K562 (cell line): ENCODE results near the gene PLEKHF1. TPM values are rescaled to one million over a fixed set of nuclear protein-coding genes. Genes with fewer than 3 reads are reported as not detected.

Experiments used
- ATAC-seq: fragments of 200-7000 bp; cut with Tn5 transposase; 3 replicates; pipeline ENCODE4 v1.9.1; 2020; ENCODE audit warnings: moderate library complexity
- BruUV-seq: library from RNA; stranded (reverse); fragments of 400-500 nt; replicated peaks from 2 replicates; lab custom pipeline; 2021; lab: Mats Ljungman, UMichigan
- CTCF ChIA-PET: fragments of 300-600 bp; formaldehyde crosslinking; extraction: SDS; loops from one replicate; lab custom pipeline; 2021; ENCODE audit warnings: low intra/inter-chr PET ratio; lab: Yijun Ruan, JAX
- POLR2A ChIA-PET: fragments of 300-600, 350-650 bp; sonication (Branson Sonifier 250); formaldehyde crosslinking; extraction: SDS; loops from one replicate; lab custom pipeline; 2021; ENCODE audit warnings: antibody characterized with exemption, inconsistent platforms; lab: Yijun Ruan, JAX
- DNase-seq, 4 experiments: peaks; one replicate each; pipeline versions ENCODE4 v3.0.0 to v3.0.0-alpha.2; 2011 to 2018; ENCODE audit warnings: low spot score in 3 of 4, mixed read lengths in 3 of 4; ENCODE audit errors: extremely low read depth in 1 of 4
- FAIRE-seq: peaks from 2 replicates; lab custom pipeline; 2011; peaks lifted over from hg19 to GRCh38; lab: Jason Lieb, UNC
- H2AFZ ChIP-seq: 2 replicates; pipeline ENCODE4 v1.6.0; 2011; ENCODE audit warnings: low read depth, low read length, control low read depth, inconsistent platforms
- H3K27ac ChIP-seq: fragments of 200-600 bp; 3 replicates; pipeline ENCODE4 v1.8.0; 2011; ENCODE audit warnings: low read depth, mild to moderate bottlenecking, control low read depth, inconsistent platforms, low read length, moderate library complexity, mixed read lengths; ENCODE audit errors: extremely low read depth
- H3K27me3 ChIP-seq, 2 experiments: fragments of 300-600 bp in 1 of 2; 2 replicates in 1 of 2; 3 replicates in 1 of 2; pipeline versions ENCODE4 v1.6.0 to v1.8.0; 2011; ENCODE audit warnings: inconsistent platforms in 2 of 2, low read length in 2 of 2, mild to moderate bottlenecking in 1 of 2, mixed read lengths in 1 of 2, moderate library complexity in 1 of 2; ENCODE audit not compliant: control insufficient read depth in 2 of 2, insufficient read depth in 2 of 2
- H3K36me3 ChIP-seq: fragments of 300-600 bp; 3 replicates; pipeline ENCODE4 v1.8.0; 2011; ENCODE audit warnings: mild to moderate bottlenecking, low read length, inconsistent platforms; ENCODE audit not compliant: control insufficient read depth, insufficient read depth
- H3K4me1 ChIP-seq, 2 experiments: fragments of 200-600 bp in 1 of 2; replicated peaks in 1 of 2; 2 replicates in 1 of 2; 3 replicates in 1 of 2; pipeline versions ENCODE4 v1.5.1 to v1.8.0; 2011; ENCODE audit warnings: inconsistent platforms in 2 of 2, low read length in 2 of 2, mild to moderate bottlenecking in 1 of 2, mixed read lengths in 1 of 2, moderate library complexity in 1 of 2; ENCODE audit not compliant: control insufficient read depth in 2 of 2, insufficient read depth in 2 of 2
- H3K4me2 ChIP-seq: 2 replicates; pipeline ENCODE4 v1.6.1; 2011; ENCODE audit warnings: low read length, control low read depth, inconsistent platforms, mixed read lengths; ENCODE audit not compliant: insufficient read depth
- H3K4me3 ChIP-seq: fragments of 200-600 bp; sonication (generic), shearing (Covaris generic); 2 replicates; pipeline ENCODE4 v1.5.1; 2016; ENCODE audit warnings: control low read depth, inconsistent platforms
- H3K79me2 ChIP-seq: fragments of 200-600 bp; 3 replicates; pipeline ENCODE4 v1.8.0; 2011; ENCODE audit warnings: low read length, inconsistent platforms; ENCODE audit not compliant: control insufficient read depth, insufficient read depth
- H3K9ac ChIP-seq, 2 experiments: 2 replicates each; pipeline versions ENCODE4 v1.6.0 to v1.6.1; 2011; ENCODE audit warnings: low read depth in 2 of 2, low read length in 2 of 2, control low read depth in 1 of 2, inconsistent platforms in 1 of 2, mild to moderate bottlenecking in 1 of 2, mixed read lengths in 1 of 2; ENCODE audit not compliant: insufficient read depth in 1 of 2
- H3K9me1 ChIP-seq: one replicate; pipeline ENCODE4 v1.6.0; 2011; ENCODE audit warnings: inconsistent platforms, mild to moderate bottlenecking, low read length, moderate library complexity; ENCODE audit not compliant: control insufficient read depth, insufficient read depth
- H3K9me3 ChIP-seq: replicated peaks from 2 replicates; pipeline ENCODE4 v1.5.1; 2011; ENCODE audit warnings: low read depth, low read length, inconsistent platforms; ENCODE audit not compliant: control insufficient read depth, insufficient read depth
- H4K20me1 ChIP-seq: replicated peaks from 2 replicates; pipeline ENCODE4 v1.6.1; 2011; ENCODE audit warnings: low read length, inconsistent platforms, mixed read lengths; ENCODE audit not compliant: control insufficient read depth, insufficient read depth
- MAZ ChIP-seq, 2 experiments: fragments of 450-650 bp in 1 of 2; sonication (generic) in 1 of 2; formaldehyde crosslinking; IDR thresholded peaks in 1 of 2; conservative IDR thresholded peaks in 1 of 2; 2 replicates each; pipeline versions ENCODE4 v1.4.0 to v1.5.0; 2020; ENCODE audit warnings: mild to moderate bottlenecking in 1 of 2, missing genetic modification reagents in 1 of 2
- MYNN ChIP-seq, 2 experiments: sonication (generic); formaldehyde crosslinking in 1 of 2; IDR thresholded peaks; 2 replicates each; pipeline versions ENCODE4 v1.5.0 to v1.6.1; 2016 to 2020; ENCODE audit warnings: antibody characterized with exemption in 1 of 2, missing genetic modification reagents in 1 of 2
- PHTF2 ChIP-seq: fragments of 250-450 bp; sonication (Bioruptor Pico); IDR thresholded peaks from 2 replicates; pipeline ENCODE4 v1.5.0; 2021; ENCODE audit warnings: mild to moderate bottlenecking
- SMARCA5 ChIP-seq: fragments of 450-650 bp; IDR thresholded peaks from 2 replicates; pipeline ENCODE4 v1.6.1; 2016
- SREBF2 ChIP-seq: sonication (generic); formaldehyde crosslinking; IDR thresholded peaks from 2 replicates; pipeline ENCODE4 v1.4.0; 2020; ENCODE audit warnings: mild to moderate bottlenecking, missing genetic modification reagents
- STAT5B ChIP-seq: fragments of 250-450 bp; sonication (Bioruptor Pico); IDR thresholded peaks from 2 replicates; pipeline ENCODE4 v1.8.0; 2021; ENCODE audit warnings: mild to moderate bottlenecking, inconsistent platforms
- WGBS: fragments of 100-300 bp; shearing (Covaris generic); methylation state at CpG from one replicate; pipeline ENCODE4 v1.1.6; 2016; ENCODE audit warnings: low coverage, mixed read lengths; ENCODE audit not compliant: insufficient coverage; ENCODE audit errors: missing lambda C conversion rate; 5-methylcytosine and 5-hydroxymethylcytosine counted together
- in situ Hi-C: fragments of 300-500 bp; cut with MboI; formaldehyde crosslinking; loops from 4 replicates; pipeline ENCODE4 v1.15.0; 2018; ENCODE audit warnings: inconsistent platforms, mixed read lengths
- intact Hi-C: fragments of 100-400 bp; cut with micrococcal nuclease; formaldehyde crosslinking; loops from 2 replicates; pipeline ENCODE4 v1.14.2; 2022
- polyA plus RNA-seq, 8 experiments: library from polyadenylated mRNA; depleted of rRNA in 4 of 8; stranded (reverse) in 5 of 8; unstranded in 3 of 8; fragments of >200 nt; fragmentation: Nextera tagmentation in 2 of 8; fragmentation: Illumina TruSeq in 1 of 8; extraction: Ambion mirVana in 2 of 8; extraction: Trizol in 1 of 8; gene quantifications; 2 replicates each; pipeline versions ENCODE4 v1.2.1 to v1.2.3, GENCODE V29; 2011 to 2014; ENCODE audit warnings: inconsistent platforms in 1 of 8, missing spikeins in 1 of 8
- total RNA-seq, 7 experiments: library from RNA; depleted of rRNA in 6 of 7; stranded (reverse); fragments of >200 nt in 6 of 7; fragmentation: Illumina TruSeq in 2 of 7; extraction: Trizol in 2 of 7; gene quantifications; 2 replicates each; pipeline versions ENCODE4 v1.2.1 to v1.2.3, GENCODE V29; 2011 to 2021; ENCODE audit warnings: low replicate concordance in 1 of 7
- TF ChIP-seq, protein P1 (sequence below): fragments of 250-450 bp; sonication (Bioruptor Pico); IDR thresholded peaks from 2 replicates; pipeline ENCODE4 v1.8.0; 2022; ENCODE audit warnings: inconsistent platforms
- TF ChIP-seq, protein P2 (sequence below), 2 experiments: fragments of 450-650 bp in 1 of 2; sonication (generic) in 1 of 2; formaldehyde crosslinking; conservative IDR thresholded peaks; 2 replicates each; pipeline versions ENCODE4 v1.4.0 to v1.8.1; 2020 to 2022; ENCODE audit warnings: mild to moderate bottlenecking in 1 of 2, missing genetic modification reagents in 1 of 2
- TF ChIP-seq, protein P3 (sequence below), 3 experiments: fragments of 200-800 bp in 1 of 3; fragments of 250-450 bp in 1 of 3; fragments of 450-650 bp in 1 of 3; sonication (Bioruptor Pico) in 1 of 3; sonication (Bioruptor generic) in 1 of 3; formaldehyde crosslinking in 1 of 3; IDR thresholded peaks; 2 replicates each; pipeline versions ENCODE4 v1.6.1 to v1.8.0; 2016 to 2022; ENCODE audit warnings: mild to moderate bottlenecking in 2 of 3, missing genetic modification characterization in 2 of 3, missing compliant biosample characterization in 1 of 3, moderate library complexity in 1 of 3

The PLEKHF1 gene
- total and polyA plus RNA-seq, 9 of the 15 experiments (the other 6 are each of a cell fraction or from before 2014, with no cell fraction given) = 0.07 to 13.4 (median 3.9) TPM; not detected in 1

DNA sequence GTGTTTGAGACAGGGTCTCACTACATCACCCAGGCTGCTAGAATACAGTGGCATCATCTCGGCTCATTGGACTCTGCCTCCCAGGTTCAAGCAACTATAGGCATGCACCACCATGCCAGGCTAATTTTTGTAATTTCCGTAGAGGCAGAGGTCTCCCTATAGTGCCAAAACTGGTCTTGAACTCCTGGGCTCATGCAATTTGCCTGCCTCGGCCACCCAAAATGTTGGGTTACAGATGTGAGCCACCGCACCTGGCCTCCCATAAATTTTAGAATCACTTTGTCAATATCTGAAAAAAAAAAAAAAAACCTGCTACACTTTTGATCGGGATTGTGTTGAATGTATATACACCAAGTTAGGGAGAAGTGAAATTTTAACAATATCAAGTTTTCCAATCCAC is 11.9 kb upstream of the PLEKHF1 start:
- no peak for ATAC-seq
- H4K20me1 ChIP-seq = no peaks in the 10 kb centered on the region
- TF ChIP-seq, protein P1, sequence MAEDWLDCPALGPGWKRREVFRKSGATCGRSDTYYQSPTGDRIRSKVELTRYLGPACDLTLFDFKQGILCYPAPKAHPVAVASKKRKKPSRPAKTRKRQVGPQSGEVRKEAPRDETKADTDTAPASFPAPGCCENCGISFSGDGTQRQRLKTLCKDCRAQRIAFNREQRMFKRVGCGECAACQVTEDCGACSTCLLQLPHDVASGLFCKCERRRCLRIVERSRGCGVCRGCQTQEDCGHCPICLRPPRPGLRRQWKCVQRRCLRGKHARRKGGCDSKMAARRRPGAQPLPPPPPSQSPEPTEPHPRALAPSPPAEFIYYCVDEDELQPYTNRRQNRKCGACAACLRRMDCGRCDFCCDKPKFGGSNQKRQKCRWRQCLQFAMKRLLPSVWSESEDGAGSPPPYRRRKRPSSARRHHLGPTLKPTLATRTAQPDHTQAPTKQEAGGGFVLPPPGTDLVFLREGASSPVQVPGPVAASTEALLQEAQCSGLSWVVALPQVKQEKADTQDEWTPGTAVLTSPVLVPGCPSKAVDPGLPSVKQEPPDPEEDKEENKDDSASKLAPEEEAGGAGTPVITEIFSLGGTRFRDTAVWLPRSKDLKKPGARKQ (CRISPR knock-in tag) = no peak
- TF ChIP-seq PHTF2 (no peak), SREBF2 (CRISPR knock-in tag) (no peak), STAT5B (CRISPR knock-in tag) (no peak), MAZ (CRISPR knock-in tag; conservative IDR thresholded peaks at IDR 0.05 in 1 of 2, IDR thresholded peaks at IDR 0.05 in 1 of 2) (no peak), SMARCA5 (no peak), MYNN (IDR thresholded peaks at IDR 0.05) (no peak), MYNN (CRISPR knock-in tag; IDR thresholded peaks at IDR 0.05) (no peak)
- TF ChIP-seq, protein P2, sequence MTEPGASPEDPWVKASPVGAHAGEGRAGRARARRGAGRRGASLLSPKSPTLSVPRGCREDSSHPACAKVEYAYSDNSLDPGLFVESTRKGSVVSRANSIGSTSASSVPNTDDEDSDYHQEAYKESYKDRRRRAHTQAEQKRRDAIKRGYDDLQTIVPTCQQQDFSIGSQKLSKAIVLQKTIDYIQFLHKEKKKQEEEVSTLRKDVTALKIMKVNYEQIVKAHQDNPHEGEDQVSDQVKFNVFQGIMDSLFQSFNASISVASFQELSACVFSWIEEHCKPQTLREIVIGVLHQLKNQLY (CRISPR knock-in tag; conservative IDR thresholded peaks at IDR 0.05) = no peak
- TF ChIP-seq, protein P3, sequence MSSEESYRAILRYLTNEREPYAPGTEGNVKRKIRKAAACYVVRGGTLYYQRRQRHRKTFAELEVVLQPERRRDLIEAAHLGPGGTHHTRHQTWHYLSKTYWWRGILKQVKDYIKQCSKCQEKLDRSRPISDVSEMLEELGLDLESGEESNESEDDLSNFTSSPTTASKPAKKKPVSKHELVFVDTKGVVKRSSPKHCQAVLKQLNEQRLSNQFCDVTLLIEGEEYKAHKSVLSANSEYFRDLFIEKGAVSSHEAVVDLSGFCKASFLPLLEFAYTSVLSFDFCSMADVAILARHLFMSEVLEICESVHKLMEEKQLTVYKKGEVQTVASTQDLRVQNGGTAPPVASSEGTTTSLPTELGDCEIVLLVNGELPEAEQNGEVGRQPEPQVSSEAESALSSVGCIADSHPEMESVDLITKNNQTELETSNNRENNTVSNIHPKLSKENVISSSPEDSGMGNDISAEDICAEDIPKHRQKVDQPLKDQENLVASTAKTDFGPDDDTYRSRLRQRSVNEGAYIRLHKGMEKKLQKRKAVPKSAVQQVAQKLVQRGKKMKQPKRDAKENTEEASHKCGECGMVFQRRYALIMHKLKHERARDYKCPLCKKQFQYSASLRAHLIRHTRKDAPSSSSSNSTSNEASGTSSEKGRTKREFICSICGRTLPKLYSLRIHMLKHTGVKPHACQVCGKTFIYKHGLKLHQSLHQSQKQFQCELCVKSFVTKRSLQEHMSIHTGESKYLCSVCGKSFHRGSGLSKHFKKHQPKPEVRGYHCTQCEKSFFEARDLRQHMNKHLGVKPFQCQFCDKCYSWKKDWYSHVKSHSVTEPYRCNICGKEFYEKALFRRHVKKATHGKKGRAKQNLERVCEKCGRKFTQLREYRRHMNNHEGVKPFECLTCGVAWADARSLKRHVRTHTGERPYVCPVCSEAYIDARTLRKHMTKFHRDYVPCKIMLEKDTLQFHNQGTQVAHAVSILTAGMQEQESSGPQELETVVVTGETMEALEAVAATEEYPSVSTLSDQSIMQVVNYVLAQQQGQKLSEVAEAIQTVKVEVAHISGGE (CRISPR knock-in tag; IDR thresholded peaks at IDR 0.05) = no peak
- H3K9me3 ChIP-seq = no peaks in the 10 kb centered on the region
- no peak overlapping the region for H3K9ac ChIP-seq
- BruUV-seq = no TSS peak
- no peaks in the 10 kb centered on the region for H3K36me3 ChIP-seq
- in situ Hi-C loops (no loop called here), intact Hi-C loops (no loop called here)
- H3K27me3 ChIP-seq = no peaks in the 10 kb centered on the region
- peaks cover 4 to 16% of the 10 kb centered on the region in 2 experiments; a peak in 4 of 5 replicates for H3K4me1 ChIP-seq
- H3K79me2 ChIP-seq = no peaks in the 10 kb centered on the region
- no peaks in the 10 kb centered on the region for H3K9me1 ChIP-seq
- H2AFZ ChIP-seq = no peak overlapping the region
- ChIA-PET POLR2A (no interaction called here), CTCF (no interaction called here)
- DNase-seq = no peak
- WGBS = 72% methylated on average over 5 of the region's 5 CpGs
- H3K4me3 ChIP-seq = no peak overlapping the region
- H3K4me2 ChIP-seq = no peak overlapping the region
- FAIRE-seq = no peak
- no peak overlapping the region for H3K27ac ChIP-seq
